ENCODE results near the gene ETV6.

- TF ChIP-seq POLR2A (IDR thresholded peaks at IDR 0.05) = no peak
- no peak for TF ChIP-seq CTCF (IDR thresholded peaks at IDR 0.05)
Measured at GRCh38 chr12:11815397-11815796, 165.9 kb downstream of the ETV6 start.

Measured in lower leg skin (tissue), 3 donors.